ENCODE measurements around the gene FAIM.

Gene FAIM

GRCh38 chr3:138681463-138682220 lies 73.1 kb downstream of the FAIM start:
- DNase-seq: no peak

GRCh38 chr3:138682648-138683047 lies 74.1 kb downstream of the FAIM start:
- no peak for DNase-seq
